KMS-11 (cell line): ENCODE measurements around the gene HARBI1.
"Not testable (repeated sequence)": the region's sequence is repeated elsewhere in the genome, so short reads cannot be mapped to it uniquely, and the experiment has no call there.

Experiments
- H2AFZ ChIP-seq: fragments of 200-600 bp; sonication (generic); 2 replicates; pipeline ENCODE4 v1.6.1; 2016; ENCODE audit warnings: antibody characterized with exemption, mixed run types, low read depth
- H3K27ac ChIP-seq: fragments of 200-600 bp; sonication (generic); 2 replicates; pipeline ENCODE4 v1.6.1; 2016; ENCODE audit warnings: mild to moderate bottlenecking, mixed run types
- H3K27me3 ChIP-seq: fragments of 200-600 bp; sonication (generic); 2 replicates; pipeline ENCODE4 v1.6.1; 2017; ENCODE audit warnings: mild to moderate bottlenecking, low read depth, mixed run types, moderate library complexity; ENCODE audit not compliant: insufficient read depth
- H3K36me3 ChIP-seq: fragments of 200-600 bp; sonication (generic); 2 replicates; pipeline ENCODE4 v1.6.1; 2017; ENCODE audit warnings: mild to moderate bottlenecking, mixed run types; ENCODE audit not compliant: insufficient read depth
- H3K4me1 ChIP-seq: fragments of 200-600 bp; sonication (generic); 2 replicates; pipeline ENCODE4 v1.6.1; 2016; ENCODE audit warnings: mild to moderate bottlenecking, low read depth, mixed run types; ENCODE audit not compliant: poor library complexity, severe bottlenecking
- H3K4me2 ChIP-seq: fragments of 200-600 bp; sonication (generic); 2 replicates; pipeline ENCODE4 v1.7.0; 2016; ENCODE audit warnings: mild to moderate bottlenecking, mixed run types
- H3K4me3 ChIP-seq: fragments of 200-600 bp; sonication (generic); IDR thresholded peaks from 2 replicates; pipeline ENCODE4 v1.6.1; 2017; ENCODE audit warnings: low read depth, low read length, mixed read lengths; ENCODE audit not compliant: insufficient read depth
- H3K79me2 ChIP-seq: fragments of 200-600 bp; sonication (generic); 2 replicates; pipeline ENCODE4 v1.6.1; 2016; ENCODE audit warnings: low read depth, mixed run types; ENCODE audit not compliant: insufficient read depth
- H3K9ac ChIP-seq: fragments of 200-600 bp; sonication (generic); 2 replicates; pipeline ENCODE4 v1.6.1; 2016; ENCODE audit warnings: mild to moderate bottlenecking, mixed run types
- H4K20me1 ChIP-seq: fragments of 200-600 bp; sonication (generic); 2 replicates; pipeline ENCODE4 v1.6.1; 2016; ENCODE audit warnings: mild to moderate bottlenecking, mixed run types; ENCODE audit not compliant: insufficient read depth
- TF ChIP-seq, protein P1 (sequence below): fragments of 200-600 bp; sonication (generic); conservative IDR thresholded peaks from 2 replicates; pipeline ENCODE4 v1.6.1; 2017; ENCODE audit warnings: low read depth, mild to moderate bottlenecking, antibody characterized with exemption, low read length, moderate library complexity, mixed read lengths

The HARBI1 gene

DNA sequence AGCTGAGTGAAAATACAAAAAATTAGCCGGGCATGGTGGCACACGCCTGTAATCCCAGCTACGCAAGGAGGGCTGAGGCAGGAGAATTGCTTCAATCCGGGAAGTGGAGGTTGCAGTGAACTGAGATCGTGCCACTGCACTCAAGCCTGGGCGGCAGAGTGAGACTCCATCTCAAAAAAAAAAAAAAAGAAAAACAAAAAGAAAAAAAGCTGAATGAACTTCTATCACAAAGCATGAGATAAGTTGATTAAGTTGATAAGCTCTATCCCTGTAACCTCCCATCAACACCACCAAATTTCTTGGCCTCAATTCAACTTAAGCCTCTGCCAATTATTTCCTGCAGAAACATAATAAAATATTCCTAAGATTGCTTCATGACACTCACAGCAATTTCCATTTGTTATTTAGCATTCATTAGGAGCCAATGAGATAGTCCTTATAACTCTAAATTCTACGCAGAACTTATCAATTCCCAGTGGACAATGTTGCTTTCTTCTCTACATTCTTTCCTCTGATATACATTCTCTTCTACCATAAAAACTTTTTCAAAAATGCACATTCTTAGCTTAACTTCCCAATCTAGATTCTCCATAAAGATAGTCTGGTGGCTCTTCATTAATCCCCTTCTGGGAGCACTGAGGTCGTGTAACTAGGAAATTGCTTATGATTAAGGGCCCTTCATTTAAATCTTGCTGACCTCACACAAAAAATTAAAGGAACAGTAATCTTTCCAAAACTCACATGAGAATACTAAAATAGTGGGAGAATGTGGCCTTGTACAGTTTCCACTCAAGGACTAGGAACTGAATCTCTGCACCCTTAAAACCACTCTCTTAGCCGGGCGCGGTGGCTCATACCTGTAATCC is 26.1 kb downstream of the HARBI1 start:
- no peak overlapping the region for H2AFZ ChIP-seq
- peaks cover 23% of the 10 kb centered on the region for H3K4me1 ChIP-seq
- H3K9ac ChIP-seq = no peak overlapping the region
- H3K4me2 ChIP-seq = 0 out of 2 replicates have a peak overlapping the region, but pooled peaks have one; percentile 15
- H3K79me2 ChIP-seq = peaks cover 69% of the 10 kb centered on the region
- H3K27me3 ChIP-seq = no peaks in the 10 kb centered on the region
- no peaks in the 10 kb centered on the region for H3K36me3 ChIP-seq
- no peak overlapping the region for H3K27ac ChIP-seq
- TF ChIP-seq, protein P1, sequence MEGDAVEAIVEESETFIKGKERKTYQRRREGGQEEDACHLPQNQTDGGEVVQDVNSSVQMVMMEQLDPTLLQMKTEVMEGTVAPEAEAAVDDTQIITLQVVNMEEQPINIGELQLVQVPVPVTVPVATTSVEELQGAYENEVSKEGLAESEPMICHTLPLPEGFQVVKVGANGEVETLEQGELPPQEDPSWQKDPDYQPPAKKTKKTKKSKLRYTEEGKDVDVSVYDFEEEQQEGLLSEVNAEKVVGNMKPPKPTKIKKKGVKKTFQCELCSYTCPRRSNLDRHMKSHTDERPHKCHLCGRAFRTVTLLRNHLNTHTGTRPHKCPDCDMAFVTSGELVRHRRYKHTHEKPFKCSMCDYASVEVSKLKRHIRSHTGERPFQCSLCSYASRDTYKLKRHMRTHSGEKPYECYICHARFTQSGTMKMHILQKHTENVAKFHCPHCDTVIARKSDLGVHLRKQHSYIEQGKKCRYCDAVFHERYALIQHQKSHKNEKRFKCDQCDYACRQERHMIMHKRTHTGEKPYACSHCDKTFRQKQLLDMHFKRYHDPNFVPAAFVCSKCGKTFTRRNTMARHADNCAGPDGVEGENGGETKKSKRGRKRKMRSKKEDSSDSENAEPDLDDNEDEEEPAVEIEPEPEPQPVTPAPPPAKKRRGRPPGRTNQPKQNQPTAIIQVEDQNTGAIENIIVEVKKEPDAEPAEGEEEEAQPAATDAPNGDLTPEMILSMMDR = no peak
- no peak overlapping the region for H3K4me3 ChIP-seq
- no peaks in the 10 kb centered on the region for H4K20me1 ChIP-seq

GRCh38 chr11:46588915-46589314 is 28.1 kb downstream of the HARBI1 start:
- H3K27me3 ChIP-seq = no peaks in the 10 kb centered on the region
- H3K4me2 ChIP-seq = no peak overlapping the region
- no peaks in the 10 kb centered on the region for H4K20me1 ChIP-seq
- H3K4me3 ChIP-seq = no peak overlapping the region
- H3K27ac ChIP-seq = no peak overlapping the region
- TF ChIP-seq, protein P1 = no peak
- peaks cover 18% of the 10 kb centered on the region for H3K4me1 ChIP-seq
- no peak overlapping the region for H2AFZ ChIP-seq
- peaks cover 77% of the 10 kb centered on the region for H3K79me2 ChIP-seq
- no peaks in the 10 kb centered on the region for H3K36me3 ChIP-seq
- H3K9ac ChIP-seq = no peak overlapping the region

DNA sequence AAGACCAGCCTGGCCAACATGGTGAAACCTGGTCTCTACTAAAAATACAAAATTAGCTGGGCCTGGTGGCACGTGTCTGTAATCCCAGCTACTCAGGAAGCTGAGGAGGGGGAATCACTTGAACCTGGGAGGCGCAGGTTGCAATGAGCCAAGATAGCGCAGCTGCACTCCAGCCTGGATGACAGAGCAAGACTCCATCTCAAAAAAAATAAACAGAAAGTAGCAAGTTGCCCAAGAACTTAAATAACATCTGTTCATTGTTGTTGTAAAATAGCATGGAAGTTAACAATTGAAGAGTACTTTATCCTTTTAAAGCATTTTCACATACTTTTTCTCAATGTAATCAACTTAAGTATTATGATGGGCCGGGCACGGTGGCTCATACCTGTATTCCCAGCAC is 28.9 kb downstream of the HARBI1 start:
- Histone ChIP-seq H3K79me2 (peaks cover 72% of the 10 kb centered on the region), H3K27me3 (no peaks in the 10 kb centered on the region), H4K20me1 (no peaks in the 10 kb centered on the region), H3K4me3 (no peak overlapping the region), H3K36me3 (no peaks in the 10 kb centered on the region), H3K4me1 (peaks cover 18% of the 10 kb centered on the region), H2AFZ (no peak overlapping the region), H3K4me2 (no peak overlapping the region), H3K27ac (no peak overlapping the region), H3K9ac (no peak overlapping the region)
- TF ChIP-seq, protein P1 = no peak

- H4K20me1 ChIP-seq, H3K36me3 ChIP-seq: not testable (repeated sequence)
These were observed 33.5 kb downstream of the HARBI1 start for GRCh38 chr11:46583513-46583912.

GRCh38 chr11:46582588-46582987 is 34.4 kb downstream of the HARBI1 start:
- no peak overlapping the region for H3K9ac ChIP-seq
- no peak overlapping the region for H3K4me3 ChIP-seq
- no peak overlapping the region for H3K4me2 ChIP-seq
- TF ChIP-seq, protein P1 = no peak
- no peak overlapping the region for H3K27ac ChIP-seq
- H3K36me3 ChIP-seq = no peaks in the 10 kb centered on the region
- H3K4me1 ChIP-seq = no peaks in the 10 kb centered on the region
- no peak overlapping the region for H2AFZ ChIP-seq
- no peaks in the 10 kb centered on the region for H4K20me1 ChIP-seq
- peaks cover 53% of the 10 kb centered on the region; the same call in 1 of the 2 replicates for H3K79me2 ChIP-seq
- H3K27me3 ChIP-seq = no peaks in the 10 kb centered on the region

More at GRCh38 chr11:46583513-46583912, 33.5 kb downstream of the HARBI1 start:
- not testable (repeated sequence) for H2AFZ ChIP-seq, H3K4me1 ChIP-seq, H3K4me3 ChIP-seq, H3K27me3 ChIP-seq, H3K27ac ChIP-seq, H3K9ac ChIP-seq, H3K4me2 ChIP-seq
- peaks cover 54% of the 10 kb centered on the region; the same call in 1 of the 2 replicates for H3K79me2 ChIP-seq
